ENCODE data around the gene VSIG4. TPM values are rescaled to one million over a fixed set of nuclear protein-coding genes. Genes with fewer than 3 reads are reported as not detected.

The VSIG4 gene
- total and polyA plus RNA-seq, 2 experiments from 2014 or later = 3.2 to 8.8 TPM

DNA sequence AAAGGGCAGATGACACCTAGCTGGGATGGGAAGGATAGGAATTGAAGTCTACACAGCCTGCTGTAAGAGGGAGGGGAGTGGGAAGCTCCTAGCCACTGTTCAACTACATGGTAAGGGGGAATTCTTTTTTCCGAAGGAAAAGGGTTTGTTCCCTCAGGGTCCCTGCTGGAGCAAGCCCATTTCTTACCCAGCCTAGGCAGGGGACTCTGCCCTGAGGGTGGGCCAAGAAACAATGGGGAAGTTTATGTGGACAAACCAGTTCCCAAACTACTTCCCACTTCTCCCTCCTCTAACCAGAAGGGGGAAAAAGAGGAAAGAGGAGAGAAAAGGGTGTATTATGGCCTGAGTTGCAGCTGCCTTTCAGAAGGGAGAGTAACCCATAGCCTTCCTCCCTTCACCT is 13.5 kb upstream of the VSIG4 start:
- H4K20me1 ChIP-seq (ENCODE audit: insufficient read depth, poor library complexity, severe bottlenecking) = no peaks in the 10 kb centered on the region
- 71% methylated on average over 1 of the region's 1 CpG for WGBS (ENCODE audit: low lambda C conversion rate, missing lambda C conversion rate)
- no peaks in the 10 kb centered on the region for H3K9me3 ChIP-seq (ENCODE audit: low read depth)
- no peaks in the 10 kb centered on the region for H3K79me2 ChIP-seq
- H3K4me3 ChIP-seq = no peak overlapping the region
- no peaks in the 10 kb centered on the region for H3K36me3 ChIP-seq (replicated peaks; ENCODE audit: insufficient read depth, low read depth)
- H3K4me1 ChIP-seq (ENCODE audit: insufficient read depth) = no peaks in the 10 kb centered on the region
- TF ChIP-seq EZH2phosphoT487 (IDR thresholded peaks at IDR 0.05; ENCODE audit: low read depth, severe bottlenecking, unreplicated experiment) (no peak), EZH2 (IDR thresholded peaks at IDR 0.05; ENCODE audit: borderline replicate concordance) (no peak)
- TF ChIP-seq, protein P1, sequence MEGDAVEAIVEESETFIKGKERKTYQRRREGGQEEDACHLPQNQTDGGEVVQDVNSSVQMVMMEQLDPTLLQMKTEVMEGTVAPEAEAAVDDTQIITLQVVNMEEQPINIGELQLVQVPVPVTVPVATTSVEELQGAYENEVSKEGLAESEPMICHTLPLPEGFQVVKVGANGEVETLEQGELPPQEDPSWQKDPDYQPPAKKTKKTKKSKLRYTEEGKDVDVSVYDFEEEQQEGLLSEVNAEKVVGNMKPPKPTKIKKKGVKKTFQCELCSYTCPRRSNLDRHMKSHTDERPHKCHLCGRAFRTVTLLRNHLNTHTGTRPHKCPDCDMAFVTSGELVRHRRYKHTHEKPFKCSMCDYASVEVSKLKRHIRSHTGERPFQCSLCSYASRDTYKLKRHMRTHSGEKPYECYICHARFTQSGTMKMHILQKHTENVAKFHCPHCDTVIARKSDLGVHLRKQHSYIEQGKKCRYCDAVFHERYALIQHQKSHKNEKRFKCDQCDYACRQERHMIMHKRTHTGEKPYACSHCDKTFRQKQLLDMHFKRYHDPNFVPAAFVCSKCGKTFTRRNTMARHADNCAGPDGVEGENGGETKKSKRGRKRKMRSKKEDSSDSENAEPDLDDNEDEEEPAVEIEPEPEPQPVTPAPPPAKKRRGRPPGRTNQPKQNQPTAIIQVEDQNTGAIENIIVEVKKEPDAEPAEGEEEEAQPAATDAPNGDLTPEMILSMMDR (IDR thresholded peaks at IDR 0.05; ENCODE audit: poor library complexity) = no peak
- no peak overlapping the region for H3K4me2 ChIP-seq
- no peak overlapping the region for H3K27ac ChIP-seq
- DNase-seq (ENCODE audit: low spot score) = no peak
- no peaks in the 10 kb centered on the region for H3K27me3 ChIP-seq
- no peak overlapping the region for H2AFZ ChIP-seq
- H3K9me2 ChIP-seq (replicated peaks; ENCODE audit: insufficient read depth) = no peaks in the 10 kb centered on the region

DNA sequence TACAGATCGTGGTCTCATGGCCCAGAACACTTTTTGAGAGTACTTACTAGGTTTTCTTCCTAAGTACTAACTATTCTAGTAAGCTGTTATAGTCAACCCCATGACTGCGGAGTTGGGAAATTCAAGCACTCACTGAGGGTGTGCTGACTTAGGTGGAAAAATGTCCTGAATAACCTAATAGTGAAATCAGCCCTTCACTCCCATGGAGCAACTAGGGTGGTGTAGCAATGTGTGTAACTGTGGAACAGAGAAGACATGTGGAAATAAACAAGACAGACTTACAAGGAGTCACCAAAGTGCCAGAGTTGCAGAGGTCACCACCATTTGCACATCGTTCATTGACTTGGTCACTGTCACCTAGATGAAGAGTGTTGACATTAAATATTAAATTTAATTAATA is 12.1 kb upstream of the VSIG4 start:
- no peaks in the 10 kb centered on the region for H3K9me3 ChIP-seq (ENCODE audit: low read depth)
- no peaks in the 10 kb centered on the region for H3K36me3 ChIP-seq (replicated peaks; ENCODE audit: insufficient read depth, low read depth)
- no peaks in the 10 kb centered on the region for H3K27me3 ChIP-seq
- no peak overlapping the region for H2AFZ ChIP-seq
- 67% methylated on average over 3 of the region's 3 CpGs for whole genome bisulfite sequencing (ENCODE audit: low lambda C conversion rate, missing lambda C conversion rate)
- H3K79me2 ChIP-seq = no peaks in the 10 kb centered on the region
- no peaks in the 10 kb centered on the region for H3K4me1 ChIP-seq (ENCODE audit: insufficient read depth)
- no peak for TF ChIP-seq EZH2 (IDR thresholded peaks at IDR 0.05; ENCODE audit: borderline replicate concordance)
- TF ChIP-seq, protein P1 (IDR thresholded peaks at IDR 0.05; ENCODE audit: poor library complexity) = no peak
- no peak for TF ChIP-seq EZH2phosphoT487 (IDR thresholded peaks at IDR 0.05; ENCODE audit: low read depth, severe bottlenecking, unreplicated experiment)
- H4K20me1 ChIP-seq (ENCODE audit: insufficient read depth, poor library complexity, severe bottlenecking) = no peaks in the 10 kb centered on the region
- H3K9me2 ChIP-seq (replicated peaks; ENCODE audit: insufficient read depth) = no peaks in the 10 kb centered on the region
- no peak overlapping the region for H3K4me3 ChIP-seq
- no peak for DNase-seq (ENCODE audit: low spot score)
- H3K4me2 ChIP-seq = no peak overlapping the region
- H3K27ac ChIP-seq = no peak overlapping the region

DNA sequence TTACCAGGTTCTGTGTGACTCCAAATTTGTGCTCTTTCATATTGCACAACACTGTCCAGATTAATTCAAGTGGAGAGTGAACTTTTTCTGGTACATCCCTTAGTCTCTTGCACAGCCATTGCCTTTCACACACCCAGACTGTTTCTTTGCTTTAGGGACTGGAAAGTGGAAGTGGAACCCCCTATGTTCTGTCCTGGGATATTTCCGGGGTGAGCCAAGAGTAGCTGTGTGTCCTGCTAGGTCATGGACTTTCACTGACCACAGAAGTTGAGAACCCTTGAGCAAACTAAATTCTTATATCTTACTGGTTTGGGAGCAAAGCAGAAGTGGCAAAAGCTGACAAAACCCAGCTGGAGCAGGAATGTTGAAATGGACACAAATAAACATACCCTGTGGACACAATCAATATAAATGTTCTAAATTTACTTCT is 10.3 kb upstream of the VSIG4 start:
- H3K4me1 ChIP-seq (ENCODE audit: insufficient read depth) = no peaks in the 10 kb centered on the region
- no peak overlapping the region for H3K4me3 ChIP-seq
- no peak overlapping the region for H3K27ac ChIP-seq
- no peak for DNase-seq (ENCODE audit: low spot score)
- no peaks in the 10 kb centered on the region for H3K79me2 ChIP-seq
- H2AFZ ChIP-seq = no peak overlapping the region
- H3K9me3 ChIP-seq (ENCODE audit: low read depth) = no peaks in the 10 kb centered on the region
- H4K20me1 ChIP-seq (ENCODE audit: insufficient read depth, poor library complexity, severe bottlenecking) = no peaks in the 10 kb centered on the region
- no peak overlapping the region for H3K4me2 ChIP-seq
- no peaks in the 10 kb centered on the region for H3K36me3 ChIP-seq (replicated peaks; ENCODE audit: insufficient read depth, low read depth)
- no peaks in the 10 kb centered on the region for H3K9me2 ChIP-seq (replicated peaks; ENCODE audit: insufficient read depth)
- TF ChIP-seq EZH2phosphoT487 (IDR thresholded peaks at IDR 0.05; ENCODE audit: low read depth, severe bottlenecking, unreplicated experiment) (no peak), EZH2 (IDR thresholded peaks at IDR 0.05; ENCODE audit: borderline replicate concordance) (no peak)
- TF ChIP-seq, protein P1 (IDR thresholded peaks at IDR 0.05; ENCODE audit: poor library complexity) = no peak
- H3K27me3 ChIP-seq = no peaks in the 10 kb centered on the region
- 73% methylated on average over 1 of the region's 1 CpG for WGBS (ENCODE audit: low lambda C conversion rate, missing lambda C conversion rate)

DNA sequence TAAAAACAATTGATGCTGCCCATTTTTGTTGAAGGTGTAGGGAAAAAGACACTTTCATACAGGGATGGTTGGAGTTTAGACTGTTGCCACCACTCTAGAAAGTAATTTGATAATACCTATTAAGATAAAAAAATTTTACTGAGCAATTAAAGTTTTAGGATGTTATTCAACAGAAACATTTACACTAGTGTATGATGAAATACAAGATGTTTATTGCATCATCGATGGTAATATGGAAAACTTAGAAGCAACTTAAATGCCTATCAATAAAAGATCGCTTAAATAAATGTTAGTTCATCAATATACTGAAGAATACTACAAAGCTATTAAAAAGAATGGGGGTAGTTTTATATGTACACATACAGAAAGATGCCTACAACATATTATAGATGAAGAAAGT is 9.2 kb upstream of the VSIG4 start:
- no peaks in the 10 kb centered on the region for H3K9me3 ChIP-seq (ENCODE audit: low read depth)
- H3K27me3 ChIP-seq = no peaks in the 10 kb centered on the region
- no peaks in the 10 kb centered on the region for H3K9me2 ChIP-seq (replicated peaks; ENCODE audit: insufficient read depth)
- H3K4me1 ChIP-seq (ENCODE audit: insufficient read depth) = no peaks in the 10 kb centered on the region
- H3K27ac ChIP-seq = no peak overlapping the region
- H4K20me1 ChIP-seq (ENCODE audit: insufficient read depth, poor library complexity, severe bottlenecking) = no peaks in the 10 kb centered on the region
- H3K4me3 ChIP-seq = no peak overlapping the region
- H2AFZ ChIP-seq = no peak overlapping the region
- TF ChIP-seq EZH2phosphoT487 (IDR thresholded peaks at IDR 0.05; ENCODE audit: low read depth, severe bottlenecking, unreplicated experiment) (no peak), EZH2 (IDR thresholded peaks at IDR 0.05; ENCODE audit: borderline replicate concordance) (no peak)
- TF ChIP-seq, protein P1 (IDR thresholded peaks at IDR 0.05; ENCODE audit: poor library complexity) = no peak
- H3K79me2 ChIP-seq = no peaks in the 10 kb centered on the region
- H3K36me3 ChIP-seq (replicated peaks; ENCODE audit: insufficient read depth, low read depth) = no peaks in the 10 kb centered on the region
- 48% methylated on average over 2 of the region's 2 CpGs for WGBS (ENCODE audit: low lambda C conversion rate, missing lambda C conversion rate)
- no peak overlapping the region for H3K4me2 ChIP-seq
- DNase-seq (ENCODE audit: low spot score) = no peak

All from hepatocyte (in vitro differentiated cells).